HL-60 (cell line): ENCODE data around the gene FBXO2.

Experiments used
- DNase-seq, 2 experiments: peaks; one replicate each; pipeline ENCODE4 v3.0.0-alpha.2; 2010 to 2020; ENCODE audit warnings: low read depth in 1 of 2, low spot score in 1 of 2
- H3K27ac ChIP-seq: fragments of 250-450 bp; sonication (Bioruptor Pico); replicated peaks from 2 replicates; pipeline ENCODE4 v1.5.1; 2020; ENCODE audit warnings: mild to moderate bottlenecking, moderate library complexity
- H3K27me3 ChIP-seq: fragments of 250-450 bp; sonication (Bioruptor Pico); 2 replicates; pipeline ENCODE4 v1.5.1; 2021; ENCODE audit warnings: mild to moderate bottlenecking, moderate library complexity; ENCODE audit not compliant: insufficient read depth, poor library complexity, severe bottlenecking
- H3K4me3 ChIP-seq: replicated peaks from 2 replicates; pipeline ENCODE4 v1.5.1; 2011; ENCODE audit warnings: mild to moderate bottlenecking, control low read depth, low read length; ENCODE audit not compliant: insufficient read depth
- CTCF ChIP-seq: IDR thresholded peaks from one replicate; pipeline ENCODE4 v1.5.1; 2011; ENCODE audit warnings: low read length, control low read depth, inconsistent platforms; ENCODE audit not compliant: insufficient read depth
- GABPA ChIP-seq: IDR thresholded peaks from 2 replicates; pipeline ENCODE4 v1.6.1; 2012; ENCODE audit warnings: low read depth
- POLR2AphosphoS5 ChIP-seq: IDR thresholded peaks from 2 replicates; pipeline ENCODE4 v1.6.1; 2012; ENCODE audit warnings: low read depth
- REST ChIP-seq: IDR thresholded peaks from 2 replicates; pipeline ENCODE4 v1.6.1; 2012; ENCODE audit warnings: low read depth; ENCODE audit not compliant: insufficient replicate concordance
- SPI1 ChIP-seq: IDR thresholded peaks from 2 replicates; pipeline ENCODE4 v1.6.1; 2012; ENCODE audit warnings: low read depth, mild to moderate bottlenecking, borderline replicate concordance

The FBXO2 gene

GRCh38 chr1:11645670-11646265 lies 8.5 kb downstream of the FBXO2 start:
- TF ChIP-seq CTCF (peak; percentile 75), POLR2AphosphoS5 (no peak), SPI1 (no peak), GABPA (no peak), REST (no peak)

GRCh38 chr1:11645270-11645669 lies 9.0 kb downstream of the FBXO2 start:
- DNase-seq: no peak
- no peak overlapping the region for H3K27ac ChIP-seq

More at GRCh38 chr1:11645670-11646265, 8.5 kb downstream of the FBXO2 start:
- peak in 1 of 2 experiments; percentile 84 for DNase-seq
- Histone ChIP-seq H3K27ac (no peak overlapping the region), H3K27me3 (no peaks in the 10 kb centered on the region), H3K4me3 (no peak overlapping the region)

GRCh38 chr1:11643782-11644181 lies 10.4 kb downstream of the FBXO2 start:
- no peak for DNase-seq
- TF ChIP-seq GABPA (no peak), POLR2AphosphoS5 (no peak), SPI1 (no peak), CTCF (no peak), REST (no peak)
- Histone ChIP-seq H3K27me3 (no peaks in the 10 kb centered on the region), H3K4me3 (no peak overlapping the region), H3K27ac (no peak overlapping the region)

More at GRCh38 chr1:11645270-11645669, 9.0 kb downstream of the FBXO2 start:
- Histone ChIP-seq H3K4me3 (no peak overlapping the region), H3K27me3 (no peaks in the 10 kb centered on the region)
- TF ChIP-seq GABPA (no peak), POLR2AphosphoS5 (no peak), SPI1 (no peak), REST (no peak)
